ENCODE data around the gene ZNF207.

DNA sequence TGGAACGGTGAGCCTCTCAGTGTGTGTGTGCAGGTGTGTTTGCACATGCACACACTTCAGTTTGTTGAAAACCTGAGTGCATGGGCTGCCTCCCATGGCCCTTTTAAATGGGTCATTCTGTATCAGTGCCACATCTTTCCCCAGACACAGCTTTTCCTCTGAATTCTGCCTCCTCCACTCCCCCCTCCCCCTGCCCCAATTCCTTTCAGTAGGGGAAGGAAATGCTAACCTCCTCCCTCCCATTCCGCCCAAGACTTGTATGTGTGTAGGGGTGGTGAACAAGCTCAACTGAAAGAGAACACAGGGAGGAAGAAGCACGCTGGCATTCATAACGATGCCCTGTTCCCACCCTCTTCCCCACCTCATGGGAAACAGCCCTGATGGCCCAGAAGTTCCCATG, 42.3 kb upstream of the ZNF207 start:
- TF ChIP-seq EZH2phosphoT487 (IDR thresholded peaks at IDR 0.05; ENCODE audit: low read length) = no peak
- TF ChIP-seq, protein P1, sequence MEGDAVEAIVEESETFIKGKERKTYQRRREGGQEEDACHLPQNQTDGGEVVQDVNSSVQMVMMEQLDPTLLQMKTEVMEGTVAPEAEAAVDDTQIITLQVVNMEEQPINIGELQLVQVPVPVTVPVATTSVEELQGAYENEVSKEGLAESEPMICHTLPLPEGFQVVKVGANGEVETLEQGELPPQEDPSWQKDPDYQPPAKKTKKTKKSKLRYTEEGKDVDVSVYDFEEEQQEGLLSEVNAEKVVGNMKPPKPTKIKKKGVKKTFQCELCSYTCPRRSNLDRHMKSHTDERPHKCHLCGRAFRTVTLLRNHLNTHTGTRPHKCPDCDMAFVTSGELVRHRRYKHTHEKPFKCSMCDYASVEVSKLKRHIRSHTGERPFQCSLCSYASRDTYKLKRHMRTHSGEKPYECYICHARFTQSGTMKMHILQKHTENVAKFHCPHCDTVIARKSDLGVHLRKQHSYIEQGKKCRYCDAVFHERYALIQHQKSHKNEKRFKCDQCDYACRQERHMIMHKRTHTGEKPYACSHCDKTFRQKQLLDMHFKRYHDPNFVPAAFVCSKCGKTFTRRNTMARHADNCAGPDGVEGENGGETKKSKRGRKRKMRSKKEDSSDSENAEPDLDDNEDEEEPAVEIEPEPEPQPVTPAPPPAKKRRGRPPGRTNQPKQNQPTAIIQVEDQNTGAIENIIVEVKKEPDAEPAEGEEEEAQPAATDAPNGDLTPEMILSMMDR (IDR thresholded peaks at IDR 0.05; ENCODE audit: low read length) = no peak
- no peak for TF ChIP-seq EZH2 (optimal IDR thresholded peaks at IDR 0.05; ENCODE audit: low read depth, low read length)

Measured in MM.1S (cell line).